SK-N-SH (cell line): Measurements from ENCODE around the gene TAF4. TPM values are rescaled to one million over a fixed set of nuclear protein-coding genes. Genes with fewer than 3 reads are reported as not detected.
"Not testable (repeated sequence)": the region's sequence is repeated elsewhere in the genome, so short reads cannot be mapped to it uniquely, and the experiment has no call there.

ENCODE experiments used
- CTCF ChIA-PET: fragments of 300-600, 350-600 bp; formaldehyde crosslinking; extraction: SDS; loops from one replicate; lab custom pipeline; 2021; lab: Yijun Ruan, JAX
- POLR2A ChIA-PET: fragments of 350-600 bp; sonication (Branson Sonifier 250); formaldehyde crosslinking; extraction: SDS; loops from one replicate; lab custom pipeline; 2020; ENCODE audit warnings: antibody characterized with exemption, inconsistent platforms; lab: Yijun Ruan, JAX
- DNase-seq: peaks from one replicate; pipeline ENCODE4 v3.0.0; 2012
- H2AFZ ChIP-seq: fragments of 200-600 bp; sonication (generic); 2 replicates; pipeline ENCODE4 v1.8.1; 2016; ENCODE audit warnings: antibody characterized with exemption, mild to moderate bottlenecking, low read depth
- H3F3A ChIP-seq: fragments of 200-600 bp; sonication (generic); replicated peaks from 2 replicates; pipeline ENCODE3; 2016; ENCODE audit warnings: antibody characterized with exemption, mild to moderate bottlenecking; ENCODE audit not compliant: insufficient read depth
- H3K27ac ChIP-seq, 2 experiments: fragments of 200-500 bp in 1 of 2; fragments of 200-600 bp in 1 of 2; sonication (Bioruptor generic) in 1 of 2; sonication (generic), shearing (Covaris generic) in 1 of 2; 2 replicates each; pipeline versions ENCODE4 v1.5.1 to v1.6.1; 2014 to 2016; ENCODE audit warnings: low read depth in 2 of 2, inconsistent platforms in 1 of 2, low read length in 1 of 2, mild to moderate bottlenecking in 1 of 2, mixed read lengths in 1 of 2
- H3K27me3 ChIP-seq: fragments of 200-600 bp; sonication (generic), shearing (Covaris generic); 2 replicates; pipeline ENCODE4 v1.6.1; 2016; ENCODE audit warnings: mixed run types; ENCODE audit not compliant: insufficient read depth
- H3K36me3 ChIP-seq, 2 experiments: fragments of 200-500 bp in 1 of 2; fragments of 200-600 bp in 1 of 2; sonication (Bioruptor generic) in 1 of 2; sonication (generic) in 1 of 2; replicated peaks in 1 of 2; 2 replicates each; pipeline versions ENCODE3 to v1.5.1; 2014 to 2016; ENCODE audit warnings: low read length in 1 of 2, mild to moderate bottlenecking in 1 of 2; ENCODE audit not compliant: insufficient read depth in 2 of 2, control insufficient read depth in 1 of 2
- H3K4me1 ChIP-seq, 2 experiments: fragments of 200-500 bp in 1 of 2; fragments of 200-600 bp in 1 of 2; sonication (Bioruptor generic) in 1 of 2; sonication (generic), shearing (Covaris generic) in 1 of 2; 2 replicates each; pipeline versions ENCODE4 v1.5.1 to v1.6.1; 2014 to 2016; ENCODE audit warnings: low read depth in 1 of 2, low read length in 1 of 2, mixed run types in 1 of 2; ENCODE audit not compliant: insufficient read depth in 2 of 2, control insufficient read depth in 1 of 2
- H3K4me2 ChIP-seq: fragments of 200-600 bp; sonication (generic), shearing (Covaris generic); 2 replicates; pipeline ENCODE4 v1.6.1; 2017; ENCODE audit warnings: mixed run types
- H3K4me3 ChIP-seq, 2 experiments: fragments of 200-500 bp in 1 of 2; fragments of 200-600 bp in 1 of 2; sonication (Bioruptor generic) in 1 of 2; sonication (generic), shearing (Covaris generic) in 1 of 2; 2 replicates each; pipeline versions ENCODE4 v1.5.1 to v1.8.1; 2014 to 2016; ENCODE audit warnings: low read depth in 2 of 2, inconsistent platforms in 1 of 2, low read length in 1 of 2, mild to moderate bottlenecking in 1 of 2, mixed read lengths in 1 of 2, moderate library complexity in 1 of 2
- H3K79me2 ChIP-seq: fragments of 200-600 bp; sonication (generic); 2 replicates; pipeline ENCODE4 v1.8.1; 2017; ENCODE audit warnings: mild to moderate bottlenecking; ENCODE audit not compliant: insufficient read depth
- H3K9ac ChIP-seq: fragments of 200-600 bp; sonication (generic); 2 replicates; pipeline ENCODE4 v1.6.1; 2017; ENCODE audit warnings: mixed run types
- H3K9me2 ChIP-seq: fragments of 200-600 bp; sonication (generic); 2 replicates; pipeline ENCODE4 v1.6.1; 2017; ENCODE audit warnings: mixed run types
- H3K9me3 ChIP-seq: fragments of 200-600 bp; sonication (generic); 2 replicates; pipeline ENCODE4 v1.6.1; 2017; ENCODE audit warnings: mixed run types, mild to moderate bottlenecking, moderate library complexity
- H4K20me1 ChIP-seq: fragments of 200-600 bp; sonication (generic); 2 replicates; pipeline ENCODE4 v1.6.1; 2017; ENCODE audit warnings: mild to moderate bottlenecking, mixed run types; ENCODE audit not compliant: insufficient read depth
- CTCF ChIP-seq: fragments of 200-600 bp; sonication (generic); IDR thresholded peaks from 2 replicates; pipeline ENCODE4 v1.6.1; 2017; ENCODE audit warnings: antibody characterized with exemption, mild to moderate bottlenecking, moderate library complexity
- FOSL2 ChIP-seq: IDR thresholded peaks from 2 replicates; pipeline ENCODE4 v1.4.0; 2012; ENCODE audit warnings: low read depth, mild to moderate bottlenecking, moderate library complexity, borderline replicate concordance
- FOXM1 ChIP-seq: IDR thresholded peaks from 2 replicates; pipeline ENCODE4 v1.4.0; 2012; ENCODE audit warnings: low read depth, mild to moderate bottlenecking
- GATA2 ChIP-seq: sonication (generic); formaldehyde crosslinking; IDR thresholded peaks from 2 replicates; pipeline ENCODE4 v1.5.0; 2020; ENCODE audit warnings: mild to moderate bottlenecking, missing genetic modification reagents
- IRF3 ChIP-seq: fragments of 150-350 bp; IDR thresholded peaks from 2 replicates; pipeline ENCODE4 v1.6.1; 2016; ENCODE audit warnings: mild to moderate bottlenecking, low read depth, low read length
- MAX ChIP-seq: IDR thresholded peaks from 2 replicates; pipeline ENCODE4 v1.4.0; 2012; ENCODE audit warnings: low read depth
- NFIC ChIP-seq: IDR thresholded peaks from 2 replicates; pipeline ENCODE4 v1.4.0; 2012; ENCODE audit warnings: borderline replicate concordance
- RAD21 ChIP-seq: IDR thresholded peaks from 2 replicates; pipeline ENCODE4 v1.6.1; 2012; ENCODE audit warnings: mild to moderate bottlenecking, low read length
- RCOR1 ChIP-seq: fragments of 150-350 bp; IDR thresholded peaks from 2 replicates; pipeline ENCODE4 v1.6.1; 2017; ENCODE audit warnings: antibody characterized with exemption, low read length
- RFX5 ChIP-seq: IDR thresholded peaks from 2 replicates; pipeline ENCODE4 v1.6.1; 2012; ENCODE audit warnings: mild to moderate bottlenecking, improper control_type of control experiment, low read length
- WGBS: methylation state at CpG from one replicate; pipeline ENCODE4 v1.1.6; 2017; ENCODE audit warnings: low lambda C conversion rate; 5-methylcytosine and 5-hydroxymethylcytosine counted together
- polyA plus RNA-seq, 3 experiments: library from polyadenylated mRNA; depleted of rRNA; stranded (reverse); fragments of >200 nt; gene quantifications; 2 replicates each; pipeline ENCODE4 v1.2.3, GENCODE V29; 2012

Gene TAF4
- polyA plus RNA-seq, 1 of the 3 experiments (the other 2 are of a cell fraction) = 4.8 TPM

GRCh38 chr20:62056975-62057374, 8.7 kb downstream of the TAF4 start:
- ChIA-PET POLR2A (no interaction called here), CTCF (no interaction called here)
- Histone ChIP-seq H3K79me2 (peaks cover 66% of the 10 kb centered on the region), H3F3A (no peaks in the 10 kb centered on the region), H3K36me3 (peaks cover 0 to 2% of the 10 kb centered on the region in 2 experiments), H3K4me1 (peaks cover 0 to 3% of the 10 kb centered on the region in 2 experiments; a peak in 1 of 4 replicates), H2AFZ (no peak overlapping the region), H3K27me3 (no peaks in the 10 kb centered on the region), H3K9me2 (no peaks in the 10 kb centered on the region), H3K4me3 (no peak overlapping the region), H3K9me3 (no peaks in the 10 kb centered on the region), H3K9ac (no peak overlapping the region), H4K20me1 (peaks cover 47% of the 10 kb centered on the region), H3K4me2 (no peak overlapping the region), H3K27ac (no peak overlapping the region)
- TF ChIP-seq IRF3 (no peak), FOSL2 (no peak), RFX5 (no peak), NFIC (no peak), CTCF (no peak), RAD21 (no peak), FOXM1 (no peak)
- 93% methylated on average over 9 of the region's 11 CpGs for WGBS
- DNase-seq = no peak

- Histone ChIP-seq H3K9me2 (no peaks in the 10 kb centered on the region), H4K20me1 (peaks cover 47% of the 10 kb centered on the region), H3K4me2 (no peak overlapping the region), H3K4me3 (no peak overlapping the region), H3K27ac (no peak overlapping the region), H3K9ac (no peak overlapping the region), H3K79me2 (peaks cover 66% of the 10 kb centered on the region), H3K27me3 (no peaks in the 10 kb centered on the region), H3K36me3 (peaks cover 0 to 2% of the 10 kb centered on the region in 2 experiments), H2AFZ (no peak overlapping the region), H3K4me1 (peaks cover 0 to 9% of the 10 kb centered on the region in 2 experiments; a peak in 1 of 4 replicates), H3K9me3 (no peaks in the 10 kb centered on the region), H3F3A (no peaks in the 10 kb centered on the region)
- ChIA-PET CTCF (no interaction called here), POLR2A (no interaction called here)
- 97% methylated on average over 6 of the region's 6 CpGs for whole genome bisulfite sequencing
- TF ChIP-seq RCOR1 (no peak), MAX (no peak), GATA2 (CRISPR knock-in tag) (no peak)
- no peak for DNase-seq
Measured at GRCh38 chr20:62056377-62056776, 9.3 kb downstream of the TAF4 start.

GRCh38 chr20:62055862-62056115, 9.9 kb downstream of the TAF4 start:
- H3K79me2 ChIP-seq = peaks cover 65% of the 10 kb centered on the region
- DNase-seq, H3K4me3 ChIP-seq, POLR2A ChIA-PET, H3K27me3 ChIP-seq, H3F3A ChIP-seq, H3K9ac ChIP-seq, H3K9me3 ChIP-seq, H2AFZ ChIP-seq, H3K4me2 ChIP-seq, CTCF ChIA-PET, H3K27ac ChIP-seq, H3K9me2 ChIP-seq, H3K36me3 ChIP-seq: not testable (repeated sequence)
- WGBS = 78% methylated on average over 5 of the region's 6 CpGs
- H4K20me1 ChIP-seq = peaks cover 47% of the 10 kb centered on the region
- peaks cover 0 to 14% of the 10 kb centered on the region in 2 experiments; a peak in 1 of 4 replicates for H3K4me1 ChIP-seq
